PC-9 (cell line): ENCODE data around the gene ATRN. TPM values are rescaled to one million over a fixed set of nuclear protein-coding genes. Genes with fewer than 3 reads are reported as not detected.

Experiments
- BruUV-seq: library from RNA; stranded (reverse); fragments of 400-500 nt; replicated peaks from 2 replicates; lab custom pipeline; 2021; lab: Mats Ljungman, UMichigan
- CTCF ChIA-PET: fragments of 300-600 bp; sonication (Branson Sonifier 250); formaldehyde crosslinking; loops from one replicate; lab custom pipeline; 2022; ENCODE audit warnings: antibody characterized with exemption; lab: Charles Lee
- POLR2A ChIA-PET: fragments of 300-600 bp; sonication (Branson Sonifier 250); formaldehyde crosslinking; loops from one replicate; lab custom pipeline; 2022; ENCODE audit warnings: antibody characterized with exemption; ENCODE audit not compliant: unreplicated experiment; lab: Charles Lee
- DNase-seq, 2 experiments: peaks; one replicate each; pipeline versions ENCODE4 v3.0.0 to v3.0.0-alpha.2; 2015 to 2022; ENCODE audit warnings: mixed read lengths in 1 of 2
- H2AFZ ChIP-seq: fragments of 200-600 bp; sonication (generic); 2 replicates; pipeline ENCODE4 v1.8.1; 2017; ENCODE audit warnings: antibody characterized with exemption
- H3F3A ChIP-seq: fragments of 200-600 bp; sonication (generic); 2 replicates; pipeline ENCODE4 v1.8.1; 2017; ENCODE audit warnings: antibody characterized with exemption, mild to moderate bottlenecking, low read depth; ENCODE audit not compliant: insufficient read depth
- H3K27ac ChIP-seq: fragments of 200-600 bp; sonication (generic); 2 replicates; pipeline ENCODE4 v1.6.1; 2016; ENCODE audit warnings: mixed run types
- H3K27me3 ChIP-seq: fragments of 200-600 bp; sonication (generic); 2 replicates; pipeline ENCODE4 v1.6.1; 2016; ENCODE audit warnings: low read depth, mixed run types; ENCODE audit not compliant: insufficient read depth
- H3K36me3 ChIP-seq: fragments of 200-600 bp; sonication (generic); 2 replicates; pipeline ENCODE4 v1.6.1; 2016; ENCODE audit warnings: low read depth, mixed run types
- H3K4me1 ChIP-seq: fragments of 200-600 bp; sonication (generic); replicated peaks from 2 replicates; pipeline ENCODE4 v1.6.1; 2016; ENCODE audit warnings: mixed run types; ENCODE audit not compliant: insufficient read depth
- H3K4me2 ChIP-seq: fragments of 200-600 bp; sonication (generic); 2 replicates; pipeline ENCODE4 v1.6.1; 2017; ENCODE audit warnings: mixed run types
- H3K4me3 ChIP-seq: fragments of 200-600 bp; sonication (generic); 2 replicates; pipeline ENCODE4 v1.6.1; 2016; ENCODE audit warnings: mixed run types
- H3K79me2 ChIP-seq: fragments of 200-600 bp; sonication (generic); 2 replicates; pipeline ENCODE4 v1.6.1; 2017; ENCODE audit warnings: low read depth, mixed run types
- H3K9me2 ChIP-seq: fragments of 200-600 bp; sonication (generic); 2 replicates; pipeline ENCODE4 v1.8.1; 2017; ENCODE audit warnings: mild to moderate bottlenecking; ENCODE audit not compliant: insufficient read depth
- H3K9me3 ChIP-seq: fragments of 200-600 bp; sonication (generic); 2 replicates; pipeline ENCODE4 v1.8.1; 2016; ENCODE audit warnings: low read depth; ENCODE audit not compliant: insufficient read depth
- H4K20me1 ChIP-seq: fragments of 200-600 bp; sonication (generic); 2 replicates; pipeline ENCODE4 v1.8.1; 2017; ENCODE audit not compliant: insufficient read depth
- EZH2 ChIP-seq: fragments of 200-600 bp; sonication (generic); IDR thresholded peaks from 2 replicates; pipeline ENCODE4 v1.8.0; 2017; ENCODE audit warnings: antibody characterized with exemption, low read depth
- intact Hi-C: fragments of 100-400 bp; cut with micrococcal nuclease; formaldehyde crosslinking; loops from one replicate; pipeline ENCODE4 v1.10.0; 2022; ENCODE audit not compliant: unreplicated experiment
- total RNA-seq: library from RNA; stranded (reverse); gene quantifications from 2 replicates; pipeline ENCODE4 v1.2.3, GENCODE V29; 2021
- TF ChIP-seq, protein P1 (sequence below): fragments of 200-600 bp; sonication (generic); conservative IDR thresholded peaks from 2 replicates; pipeline ENCODE4 v1.6.1; 2017; ENCODE audit warnings: mixed run types, antibody characterized with exemption, mild to moderate bottlenecking, moderate library complexity

The ATRN gene
- total RNA-seq, 1 experiment from 2014 or later = 34.9 TPM

DNA sequence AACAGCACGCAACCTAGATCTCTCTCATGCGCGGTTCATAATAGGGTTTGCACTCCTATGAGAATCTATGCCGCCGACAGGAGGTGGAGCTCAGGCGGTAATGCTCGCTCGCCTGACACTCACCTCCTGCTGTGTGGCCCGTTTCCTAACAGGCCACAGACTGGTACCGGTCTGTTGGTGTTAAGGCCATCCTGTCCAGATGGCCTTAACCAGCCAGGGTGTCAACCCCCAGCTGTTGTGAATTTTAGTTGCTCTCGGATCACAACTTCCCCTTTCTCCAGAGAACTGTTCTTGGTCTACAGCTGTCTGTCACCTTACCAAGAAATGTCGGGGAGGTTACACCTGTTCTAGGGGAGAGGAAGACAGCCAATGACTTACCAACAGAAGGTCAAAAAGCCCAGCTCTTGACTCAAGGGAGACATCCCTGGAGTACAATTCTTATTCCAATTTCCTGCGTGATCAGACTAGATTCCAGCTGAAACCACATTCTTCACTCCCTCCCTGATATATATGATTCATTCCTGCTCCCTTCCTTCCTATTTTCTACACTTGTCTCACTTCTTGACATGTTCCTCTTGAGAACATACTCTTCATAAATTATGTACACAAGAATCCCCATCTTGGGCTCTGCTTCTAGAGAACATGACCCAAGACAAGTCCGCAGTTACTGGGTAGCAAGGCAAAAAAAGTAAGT is 40.3 kb upstream of the ATRN start:
- CTCF ChIA-PET = no interaction called here
- intact Hi-C loops = no loop called here
- Histone ChIP-seq H3K4me3 (no peak overlapping the region), H3K36me3 (no peaks in the 10 kb centered on the region), H3K9me3 (no peaks in the 10 kb centered on the region), H3K4me1 (no peaks in the 10 kb centered on the region), H4K20me1 (no peaks in the 10 kb centered on the region), H3K79me2 (no peaks in the 10 kb centered on the region), H3K27me3 (no peaks in the 10 kb centered on the region), H3K27ac (no peak overlapping the region), H3F3A (no peaks in the 10 kb centered on the region), H3K4me2 (no peak overlapping the region), H2AFZ (no peak overlapping the region), H3K9me2 (no peaks in the 10 kb centered on the region)
- BruUV-seq = no TSS peak
- TF ChIP-seq, protein P1, sequence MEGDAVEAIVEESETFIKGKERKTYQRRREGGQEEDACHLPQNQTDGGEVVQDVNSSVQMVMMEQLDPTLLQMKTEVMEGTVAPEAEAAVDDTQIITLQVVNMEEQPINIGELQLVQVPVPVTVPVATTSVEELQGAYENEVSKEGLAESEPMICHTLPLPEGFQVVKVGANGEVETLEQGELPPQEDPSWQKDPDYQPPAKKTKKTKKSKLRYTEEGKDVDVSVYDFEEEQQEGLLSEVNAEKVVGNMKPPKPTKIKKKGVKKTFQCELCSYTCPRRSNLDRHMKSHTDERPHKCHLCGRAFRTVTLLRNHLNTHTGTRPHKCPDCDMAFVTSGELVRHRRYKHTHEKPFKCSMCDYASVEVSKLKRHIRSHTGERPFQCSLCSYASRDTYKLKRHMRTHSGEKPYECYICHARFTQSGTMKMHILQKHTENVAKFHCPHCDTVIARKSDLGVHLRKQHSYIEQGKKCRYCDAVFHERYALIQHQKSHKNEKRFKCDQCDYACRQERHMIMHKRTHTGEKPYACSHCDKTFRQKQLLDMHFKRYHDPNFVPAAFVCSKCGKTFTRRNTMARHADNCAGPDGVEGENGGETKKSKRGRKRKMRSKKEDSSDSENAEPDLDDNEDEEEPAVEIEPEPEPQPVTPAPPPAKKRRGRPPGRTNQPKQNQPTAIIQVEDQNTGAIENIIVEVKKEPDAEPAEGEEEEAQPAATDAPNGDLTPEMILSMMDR = no peak
- TF ChIP-seq EZH2 = no peak
- DNase-seq = no peak
- POLR2A ChIA-PET = no interaction called here

DNA sequence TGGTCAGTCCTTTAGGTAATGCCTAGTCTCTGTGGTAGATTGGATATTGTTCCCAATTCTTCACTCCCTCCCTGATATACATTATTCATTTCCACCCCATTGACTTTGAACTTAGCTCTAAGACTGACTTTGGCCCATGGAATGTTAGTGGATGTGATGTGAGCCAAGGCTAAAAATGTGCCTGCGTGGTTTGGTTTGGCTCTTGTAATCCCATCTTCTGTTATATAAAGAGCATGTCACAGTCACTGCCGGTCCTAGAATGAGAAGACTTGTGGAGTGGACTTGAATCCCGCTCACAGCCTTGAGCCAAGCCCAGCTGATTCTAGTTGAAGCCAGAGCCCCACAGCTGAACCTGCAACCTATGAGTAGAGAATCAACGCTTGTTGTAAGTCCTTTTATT is 39.7 kb upstream of the ATRN start:
- Histone ChIP-seq H2AFZ (no peak overlapping the region), H3K4me2 (no peak overlapping the region), H3K79me2 (no peaks in the 10 kb centered on the region), H3K27ac (no peak overlapping the region), H3K4me3 (no peak overlapping the region), H3F3A (no peaks in the 10 kb centered on the region), H3K36me3 (no peaks in the 10 kb centered on the region), H4K20me1 (no peaks in the 10 kb centered on the region), H3K9me3 (no peaks in the 10 kb centered on the region), H3K4me1 (no peaks in the 10 kb centered on the region), H3K27me3 (no peaks in the 10 kb centered on the region), H3K9me2 (no peaks in the 10 kb centered on the region)
- no peak for TF ChIP-seq EZH2
- TF ChIP-seq, protein P1 = no peak
- BruUV-seq = no TSS peak
- ChIA-PET POLR2A (no interaction called here), CTCF (no interaction called here)
- no peak for DNase-seq
- intact Hi-C loops = no loop called here

DNA sequence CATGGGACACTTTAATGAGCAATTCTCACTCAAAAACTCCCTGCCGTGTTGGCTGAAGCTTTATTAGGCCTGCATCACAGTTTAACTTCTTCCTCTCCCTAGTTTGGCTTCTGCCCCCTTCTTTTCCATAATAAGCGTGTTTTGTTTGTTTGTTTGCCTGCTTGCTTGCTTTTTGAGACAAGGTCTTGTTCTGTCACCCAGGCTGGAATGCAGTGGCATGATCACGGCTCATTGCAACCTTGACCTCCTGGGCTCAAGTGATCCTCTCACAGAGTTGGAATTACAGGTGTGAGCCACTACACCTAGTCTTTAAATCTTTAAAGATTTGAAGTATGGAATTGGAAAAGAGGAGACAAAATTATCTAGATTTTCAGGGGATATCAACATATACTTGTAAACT is 38.0 kb upstream of the ATRN start:
- TF ChIP-seq, protein P1 = no peak
- TF ChIP-seq EZH2 = no peak
- H3K4me2 ChIP-seq = no peak overlapping the region
- POLR2A ChIA-PET = interaction anchor here (0.7 kb wide), 1 partner anchor 214 kb away, joined by 3 read pairs; no protein-coding TSS in a partner anchor

More for the DNA sequence above, 38.0 kb upstream of the ATRN start:
- intact Hi-C loops = no loop called here
- CTCF ChIA-PET = no interaction called here
- no peaks in the 10 kb centered on the region for H3K9me2 ChIP-seq
- no peaks in the 10 kb centered on the region for H3K36me3 ChIP-seq
- no peak overlapping the region for H3K4me3 ChIP-seq
- no TSS peak for BruUV-seq
- H4K20me1 ChIP-seq = no peaks in the 10 kb centered on the region
- H2AFZ ChIP-seq = no peak overlapping the region
- H3K79me2 ChIP-seq = no peaks in the 10 kb centered on the region
- H3K9me3 ChIP-seq = no peaks in the 10 kb centered on the region
- H3K27ac ChIP-seq = no peak overlapping the region
- DNase-seq = no peak
- H3K4me1 ChIP-seq = no peaks in the 10 kb centered on the region
- H3F3A ChIP-seq = no peaks in the 10 kb centered on the region
- no peaks in the 10 kb centered on the region for H3K27me3 ChIP-seq
